Breast epithelium (tissue), 3 donors: Measurements from ENCODE around the gene PTGR2.

Experiments
- POLR2A ChIP-seq: fragments of 450-650 bp; IDR thresholded peaks from one replicate; pipeline ENCODE4 v1.6.1; 2016; ENCODE audit warnings: antibody characterized with exemption, mild to moderate bottlenecking, moderate library complexity
- POLR2AphosphoS5 ChIP-seq, 3 donors: sonication (generic); formaldehyde crosslinking; IDR thresholded peaks; one replicate each; pipeline ENCODE4 v1.6.1; 2017; ENCODE audit warnings: antibody characterized with exemption in 3 of 3
- TF ChIP-seq, protein P1 (sequence below), 3 donors: fragments of 450-650 bp; IDR thresholded peaks; one replicate each; pipeline ENCODE4 v1.5.1; 2016 to 2017; ENCODE audit warnings: antibody characterized with exemption in 3 of 3, mild to moderate bottlenecking in 3 of 3, moderate library complexity in 3 of 3

DNA sequence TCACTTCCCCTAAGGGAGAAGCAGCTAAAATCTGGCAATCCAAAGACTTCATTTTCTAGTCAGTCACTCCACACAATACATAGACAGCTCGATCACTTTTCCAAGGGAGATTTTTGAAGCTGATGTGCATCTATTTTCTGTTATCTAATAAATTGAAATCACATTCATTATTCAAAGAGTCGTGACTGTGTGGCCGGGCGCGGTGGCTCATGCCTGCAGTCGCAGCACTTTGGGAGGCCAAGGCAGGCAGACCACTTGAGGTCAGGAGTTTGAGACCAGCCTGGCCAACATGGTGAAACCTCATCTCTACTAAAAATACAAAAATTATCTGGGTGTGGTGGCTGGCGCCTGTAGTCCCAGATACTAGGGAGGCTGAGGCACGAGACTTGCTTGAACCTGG lies 27.1 kb upstream of the PTGR2 start:
- TF ChIP-seq, protein P1, sequence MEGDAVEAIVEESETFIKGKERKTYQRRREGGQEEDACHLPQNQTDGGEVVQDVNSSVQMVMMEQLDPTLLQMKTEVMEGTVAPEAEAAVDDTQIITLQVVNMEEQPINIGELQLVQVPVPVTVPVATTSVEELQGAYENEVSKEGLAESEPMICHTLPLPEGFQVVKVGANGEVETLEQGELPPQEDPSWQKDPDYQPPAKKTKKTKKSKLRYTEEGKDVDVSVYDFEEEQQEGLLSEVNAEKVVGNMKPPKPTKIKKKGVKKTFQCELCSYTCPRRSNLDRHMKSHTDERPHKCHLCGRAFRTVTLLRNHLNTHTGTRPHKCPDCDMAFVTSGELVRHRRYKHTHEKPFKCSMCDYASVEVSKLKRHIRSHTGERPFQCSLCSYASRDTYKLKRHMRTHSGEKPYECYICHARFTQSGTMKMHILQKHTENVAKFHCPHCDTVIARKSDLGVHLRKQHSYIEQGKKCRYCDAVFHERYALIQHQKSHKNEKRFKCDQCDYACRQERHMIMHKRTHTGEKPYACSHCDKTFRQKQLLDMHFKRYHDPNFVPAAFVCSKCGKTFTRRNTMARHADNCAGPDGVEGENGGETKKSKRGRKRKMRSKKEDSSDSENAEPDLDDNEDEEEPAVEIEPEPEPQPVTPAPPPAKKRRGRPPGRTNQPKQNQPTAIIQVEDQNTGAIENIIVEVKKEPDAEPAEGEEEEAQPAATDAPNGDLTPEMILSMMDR (IDR thresholded peaks at IDR 0.05) = no peak
- TF ChIP-seq POLR2A (no peak), POLR2AphosphoS5 (IDR thresholded peaks at IDR 0.05) (no peak)
